WTC11 (cell line): ENCODE results near the gene RUVBL2. TPM values are rescaled to one million over a fixed set of nuclear protein-coding genes. Genes with fewer than 3 reads are reported as not detected.
A peak's percentile ranks its signal among the peaks of the same experiment; 100 is the strongest.

ENCODE experiments used
- ATAC-seq: fragments of 200-7000 bp; cut with Tn5 transposase; 2 replicates; pipeline ENCODE4 v1.10.0; 2021; ENCODE audit warnings: mild to moderate bottlenecking, moderate library complexity
- CTCF ChIA-PET: fragments of 300-600 bp; sonication (Branson Sonifier 250); formaldehyde crosslinking; loops from one replicate; lab custom pipeline; 2021; ENCODE audit warnings: antibody characterized with exemption; lab: Charles Lee
- POLR2A ChIA-PET: fragments of 350-600 bp; sonication (Branson Sonifier 250); formaldehyde crosslinking; loops from one replicate; lab custom pipeline; 2021; ENCODE audit warnings: antibody characterized with exemption; lab: Charles Lee
- DNase-seq: peaks from one replicate; pipeline ENCODE4 v3.0.0; 2021; ENCODE audit warnings: low spot score
- H3K27ac Mint-ChIP-seq: 2 replicates; pipeline ENCODE4 v1.8.0; 2021; ENCODE audit warnings: mixed read lengths
- H3K27me3 Mint-ChIP-seq: 2 replicates; pipeline ENCODE4 v1.8.0; 2021; ENCODE audit warnings: low read depth, mild to moderate bottlenecking, moderate library complexity, mixed read lengths
- H3K36me3 Mint-ChIP-seq: 2 replicates; pipeline ENCODE4 v1.8.0; 2021; ENCODE audit warnings: mixed read lengths
- H3K4me1 Mint-ChIP-seq: 2 replicates; pipeline ENCODE4 v1.8.0; 2022; ENCODE audit warnings: mixed read lengths
- H3K4me3 Mint-ChIP-seq: 2 replicates; pipeline ENCODE4 v1.8.0; 2021; ENCODE audit warnings: mild to moderate bottlenecking, moderate library complexity, mixed read lengths
- H3K9me3 Mint-ChIP-seq: 2 replicates; pipeline ENCODE4 v1.8.0; 2021; ENCODE audit warnings: mixed read lengths
- AR ChIP-seq: fragments of 250-450 bp; sonication (Bioruptor Pico); IDR thresholded peaks from 2 replicates; pipeline ENCODE4 v1.9.0; 2021; ENCODE audit warnings: mild to moderate bottlenecking
- CREM ChIP-seq: sonication (generic); formaldehyde crosslinking; IDR thresholded peaks from 2 replicates; pipeline ENCODE4 v1.8.1; 2022; ENCODE audit warnings: mild to moderate bottlenecking, missing genetic modification reagents, moderate library complexity
- CTCF ChIP-seq: fragments of 200-600 bp; IDR thresholded peaks from 2 replicates; pipeline ENCODE4 v1.8.0; 2022; ENCODE audit warnings: antibody characterized with exemption
- E2F1 ChIP-seq: sonication (generic); formaldehyde crosslinking; IDR thresholded peaks from 2 replicates; pipeline ENCODE4 v1.8.0; 2022; ENCODE audit warnings: mild to moderate bottlenecking, missing genetic modification reagents
- E2F4 ChIP-seq: sonication (generic); formaldehyde crosslinking; IDR thresholded peaks from 2 replicates; pipeline ENCODE4 v1.8.1; 2022; ENCODE audit warnings: low read depth, mild to moderate bottlenecking, moderate library complexity, missing genetic modification reagents, borderline replicate concordance
- ELF4 ChIP-seq: sonication (generic); formaldehyde crosslinking; IDR thresholded peaks from 2 replicates; pipeline ENCODE4 v1.8.1; 2022; ENCODE audit warnings: low read depth, mild to moderate bottlenecking, moderate library complexity, missing genetic modification reagents
- ESRRA ChIP-seq: sonication (generic); formaldehyde crosslinking; IDR thresholded peaks from 2 replicates; pipeline ENCODE4 v1.8.1; 2022; ENCODE audit warnings: mild to moderate bottlenecking, missing genetic modification reagents, borderline replicate concordance
- FOXP4 ChIP-seq: sonication (generic); formaldehyde crosslinking; IDR thresholded peaks from 2 replicates; pipeline ENCODE4 v1.8.0; 2022; ENCODE audit warnings: mild to moderate bottlenecking, missing genetic modification reagents
- HMGA2 ChIP-seq: fragments of 250-450 bp; sonication (Bioruptor Pico); IDR thresholded peaks from 2 replicates; pipeline ENCODE4 v1.4.0; 2021; ENCODE audit warnings: mild to moderate bottlenecking, moderate library complexity
- MLX ChIP-seq: sonication (generic); formaldehyde crosslinking; IDR thresholded peaks from 2 replicates; pipeline ENCODE4 v1.8.1; 2023; ENCODE audit warnings: mild to moderate bottlenecking, missing genetic modification reagents, moderate library complexity
- MXD4 ChIP-seq: fragments of 250-450 bp; sonication (Bioruptor Pico); IDR thresholded peaks from 2 replicates; pipeline ENCODE4 v1.8.0; 2021; ENCODE audit warnings: mild to moderate bottlenecking, moderate library complexity, borderline replicate concordance
- MYBL2 ChIP-seq: sonication (generic); formaldehyde crosslinking; IDR thresholded peaks from 2 replicates; pipeline ENCODE4 v1.8.1; 2023; ENCODE audit warnings: mild to moderate bottlenecking, moderate library complexity, missing genetic modification reagents
- NFATC4 ChIP-seq: fragments of 250-450 bp; sonication (Bioruptor Pico); IDR thresholded peaks from 2 replicates; pipeline ENCODE4 v1.9.0; 2021; ENCODE audit warnings: mild to moderate bottlenecking
- NFE2L1 ChIP-seq: sonication (generic); formaldehyde crosslinking; IDR thresholded peaks from 2 replicates; pipeline ENCODE4 v1.8.1; 2023; ENCODE audit warnings: missing genetic modification reagents
- PRRX2 ChIP-seq: fragments of 250-450 bp; sonication (Bioruptor Pico); IDR thresholded peaks from 2 replicates; pipeline ENCODE4 v1.8.0; 2021; ENCODE audit warnings: mild to moderate bottlenecking
- SMAD3 ChIP-seq: sonication (generic); formaldehyde crosslinking; IDR thresholded peaks from 2 replicates; pipeline ENCODE4 v1.8.0; 2022; ENCODE audit warnings: missing genetic modification reagents, mild to moderate bottlenecking, borderline replicate concordance
- ZNF281 ChIP-seq: sonication (generic); formaldehyde crosslinking; IDR thresholded peaks from 2 replicates; pipeline ENCODE4 v1.8.0; 2023; ENCODE audit warnings: mild to moderate bottlenecking, missing genetic modification reagents
- ZSCAN18 ChIP-seq: fragments of 250-450 bp; sonication (Bioruptor Pico); IDR thresholded peaks from 2 replicates; pipeline ENCODE4 v2.1.2; 2022; ENCODE audit warnings: mild to moderate bottlenecking, moderate library complexity
- total RNA-seq: library from RNA; stranded (reverse); gene quantifications from 3 replicates; pipeline ENCODE4 v1.2.3, GENCODE V29; 2021

RUVBL2 gene
- total RNA-seq, 1 experiment from 2014 or later: 178 TPM

GRCh38 chr19:48992581-48993174 is 1.0 kb upstream of the RUVBL2 start:
- H3K27me3 Mint-ChIP-seq: no peaks in the 10 kb centered on the region
- H3K9me3 Mint-ChIP-seq: no peaks in the 10 kb centered on the region
- peaks cover 24% of the 10 kb centered on the region for H3K36me3 Mint-ChIP-seq
- H3K4me3 Mint-ChIP-seq: peak overlapping the region; percentile 99
- no peak for TF ChIP-seq FOXP4
- 0 out of 2 replicates have a peak, but pooled peaks have one; percentile 42 for TF ChIP-seq ESRRA (CRISPR knock-in tag)
- peak overlapping the region; percentile 95 for H3K27ac Mint-ChIP-seq
- ChIA-PET CTCF (interaction anchor here (0.6 to 3.4 kb wide), 55 partner anchors 9 to 499 kb away, joined by 3 to 60 read pairs (median 7); partner anchors contain the start of genes CA11, CGB2, CGB7 and DHDH), POLR2A (interaction anchor here (0.5 to 2.1 kb wide), 11 partner anchors 9 to 519 kb away, joined by 3 to 10 read pairs (median 5); no protein-coding TSS in a partner anchor)
- H3K4me1 Mint-ChIP-seq: peaks cover 33% of the 10 kb centered on the region
- ATAC-seq (peak; percentile 1; the same call in 1 of the 2 replicates), DNase-seq (no peak)

- no peak for TF ChIP-seq CREM
- TF ChIP-seq CTCF: no peak
- no peak for TF ChIP-seq NFE2L1 (CRISPR knock-in tag)
- TF ChIP-seq ZSCAN18: no peak
- TF ChIP-seq ELF4: no peak
- TF ChIP-seq MLX (CRISPR knock-in tag): no peak
- no peak for TF ChIP-seq E2F1
- no peak for TF ChIP-seq NFATC4
- no peak for TF ChIP-seq MXD4 (CRISPR knock-in tag)
- TF ChIP-seq PRRX2: no peak
- no peak for TF ChIP-seq E2F4 (CRISPR knock-in tag)
- no peak for TF ChIP-seq ZNF281
- TF ChIP-seq AR (CRISPR knock-in tag): no peak
- no peak for TF ChIP-seq SMAD3 (CRISPR knock-in tag)
- no peak for TF ChIP-seq HMGA2 (CRISPR knock-in tag)
- no peak for TF ChIP-seq MYBL2 (CRISPR knock-in tag)
- ATAC-seq: no peak
- H3K4me1 Mint-ChIP-seq: peaks cover 31% of the 10 kb centered on the region
- peak overlapping the region; percentile 99 for H3K4me3 Mint-ChIP-seq
- no peaks in the 10 kb centered on the region for H3K9me3 Mint-ChIP-seq
- POLR2A ChIA-PET: interaction anchor here (0.6 to 2.1 kb wide), 6 partner anchors 23 to 363 kb away, joined by 3 to 10 read pairs (median 4); no protein-coding TSS in a partner anchor
- H3K27me3 Mint-ChIP-seq: no peaks in the 10 kb centered on the region
- no peak for DNase-seq
- H3K36me3 Mint-ChIP-seq: peaks cover 12% of the 10 kb centered on the region
- H3K27ac Mint-ChIP-seq: peak overlapping the region; percentile 97
- CTCF ChIA-PET: interaction anchor here (0.6 to 3.4 kb wide), 58 partner anchors 10 to 819 kb away, joined by 3 to 60 read pairs (median 8); partner anchors contain the start of genes CA11, CGB2, CGB7 and DHDH
These were observed 324 bp downstream of the RUVBL2 start for GRCh38 chr19:48994035-48994386.
